Measurements from ENCODE around the gene RDX. TPM values are rescaled to one million over a fixed set of nuclear protein-coding genes. Genes with fewer than 3 reads are reported as not detected.

RDX gene
- polyA plus RNA-seq, 1 donor from 2014 or later = 19.6 TPM

DNA sequence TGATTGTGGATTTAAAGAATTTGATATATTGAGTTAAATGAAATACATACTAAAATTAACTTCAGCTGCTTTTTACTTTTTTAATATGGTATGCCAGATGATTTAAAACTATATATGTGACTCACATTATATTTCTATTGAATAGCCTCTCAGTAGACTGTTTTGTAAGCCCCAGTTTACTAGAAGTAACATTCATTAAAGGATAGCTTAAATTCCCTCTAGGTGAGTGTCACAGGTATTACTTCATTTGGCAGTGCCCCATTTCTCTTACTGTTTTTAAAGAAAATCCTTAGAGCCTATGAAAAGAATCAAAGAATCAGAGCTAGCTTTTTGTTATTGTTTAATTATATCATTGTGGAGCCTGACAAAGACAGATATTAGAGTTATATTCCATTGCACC lies 154.6 kb downstream of the RDX start:
- H3K36me3 Mint-ChIP-seq = no peaks in the 10 kb centered on the region

DNA sequence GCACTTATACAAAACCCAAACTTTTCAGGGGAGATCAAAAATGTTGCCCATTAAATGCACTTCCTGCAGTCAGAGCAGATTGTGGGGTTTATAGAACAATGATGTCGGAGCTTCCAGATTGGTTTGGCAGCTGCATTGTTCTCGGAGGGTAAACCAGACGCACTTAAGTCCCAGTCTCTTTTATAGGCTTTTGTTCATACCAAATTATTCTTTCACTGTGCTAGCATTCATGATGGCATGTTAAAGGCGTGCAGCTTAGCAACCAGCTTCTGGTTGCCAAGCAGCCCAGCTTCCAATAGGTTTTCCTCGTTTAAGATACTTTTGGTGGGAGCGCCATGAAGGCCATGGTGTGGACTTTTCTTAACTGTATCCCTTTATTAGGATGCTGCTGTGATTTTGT lies 162.3 kb downstream of the RDX start:
- H3K4me3 Mint-ChIP-seq = no peak overlapping the region
- H3K4me1 Mint-ChIP-seq = no peaks in the 10 kb centered on the region
- H3K36me3 Mint-ChIP-seq = no peaks in the 10 kb centered on the region
- no peak overlapping the region for H3K27ac Mint-ChIP-seq
- no peaks in the 10 kb centered on the region for H3K9me3 Mint-ChIP-seq
- peaks cover 4% of the 10 kb centered on the region for H3K27me3 Mint-ChIP-seq

More for the DNA sequence above, 154.6 kb downstream of the RDX start:
- Mint-ChIP-seq H3K27ac (no peak overlapping the region), H3K4me1 (no peaks in the 10 kb centered on the region), H3K27me3 (peaks cover 9% of the 10 kb centered on the region), H3K9me3 (no peaks in the 10 kb centered on the region), H3K4me3 (no peak overlapping the region)

DNA sequence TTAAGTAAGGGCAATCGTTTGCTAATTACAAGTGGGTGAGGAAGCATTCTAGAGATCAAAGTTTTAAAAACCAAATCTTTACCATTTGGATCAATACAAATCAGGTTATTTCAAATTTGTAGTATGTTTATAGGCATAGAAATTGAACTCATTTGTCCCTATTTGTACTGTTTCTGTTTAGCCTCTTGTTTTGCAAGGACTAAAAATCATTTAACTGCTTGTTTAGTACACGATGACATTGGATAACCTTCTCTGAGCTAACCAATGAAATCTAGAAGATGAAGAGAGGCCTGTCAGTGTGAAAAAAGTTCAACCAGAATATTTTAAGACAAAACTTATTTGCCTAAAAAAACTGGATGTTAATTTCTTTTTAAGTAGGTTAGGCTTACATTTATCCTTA lies 163.3 kb downstream of the RDX start:
- Mint-ChIP-seq H3K36me3 (no peaks in the 10 kb centered on the region), H3K4me1 (no peaks in the 10 kb centered on the region), H3K4me3 (no peak overlapping the region), H3K27me3 (peaks cover 4% of the 10 kb centered on the region), H3K27ac (no peak overlapping the region), H3K9me3 (no peaks in the 10 kb centered on the region)

DNA sequence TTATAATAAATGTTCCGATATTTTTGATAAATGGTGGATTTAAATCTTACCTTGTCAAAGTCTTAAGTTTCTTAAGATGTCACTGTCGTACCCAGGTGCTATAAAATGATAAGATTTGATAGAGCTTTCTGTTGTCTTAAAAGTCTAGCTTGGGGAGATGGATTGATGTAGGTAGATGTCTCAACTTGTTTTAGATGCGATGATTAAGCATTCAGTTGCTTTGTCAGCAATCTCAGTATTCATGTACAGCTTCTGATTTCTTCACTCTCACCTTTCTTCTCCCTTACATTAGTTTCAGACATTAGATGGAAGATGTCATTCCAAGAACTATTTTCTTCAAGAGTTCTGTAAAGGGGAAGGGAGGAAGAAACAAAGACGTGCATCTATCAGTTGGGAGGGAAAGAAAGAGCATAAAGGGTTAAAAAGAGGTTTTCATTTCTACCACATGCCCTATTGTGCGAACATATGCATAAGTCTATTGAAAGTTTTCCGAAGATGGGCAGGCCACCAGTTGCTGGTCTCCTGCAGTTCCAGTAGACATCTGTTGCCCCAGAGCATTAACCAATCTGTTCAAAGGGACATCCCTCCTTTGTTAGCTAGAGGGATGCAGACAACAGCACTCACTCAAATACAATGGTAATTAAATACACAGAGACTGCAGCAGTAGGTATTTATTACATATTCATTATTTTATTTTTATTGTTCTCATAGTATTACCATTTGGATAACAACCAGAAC lies 164.9 kb downstream of the RDX start:
- no peaks in the 10 kb centered on the region for H3K9me3 Mint-ChIP-seq
- H3K4me3 Mint-ChIP-seq = no peak overlapping the region
- no peaks in the 10 kb centered on the region for H3K4me1 Mint-ChIP-seq
- no peaks in the 10 kb centered on the region for H3K36me3 Mint-ChIP-seq
- H3K27me3 Mint-ChIP-seq = peaks cover 4% of the 10 kb centered on the region
- H3K27ac Mint-ChIP-seq = no peak overlapping the region

DNA sequence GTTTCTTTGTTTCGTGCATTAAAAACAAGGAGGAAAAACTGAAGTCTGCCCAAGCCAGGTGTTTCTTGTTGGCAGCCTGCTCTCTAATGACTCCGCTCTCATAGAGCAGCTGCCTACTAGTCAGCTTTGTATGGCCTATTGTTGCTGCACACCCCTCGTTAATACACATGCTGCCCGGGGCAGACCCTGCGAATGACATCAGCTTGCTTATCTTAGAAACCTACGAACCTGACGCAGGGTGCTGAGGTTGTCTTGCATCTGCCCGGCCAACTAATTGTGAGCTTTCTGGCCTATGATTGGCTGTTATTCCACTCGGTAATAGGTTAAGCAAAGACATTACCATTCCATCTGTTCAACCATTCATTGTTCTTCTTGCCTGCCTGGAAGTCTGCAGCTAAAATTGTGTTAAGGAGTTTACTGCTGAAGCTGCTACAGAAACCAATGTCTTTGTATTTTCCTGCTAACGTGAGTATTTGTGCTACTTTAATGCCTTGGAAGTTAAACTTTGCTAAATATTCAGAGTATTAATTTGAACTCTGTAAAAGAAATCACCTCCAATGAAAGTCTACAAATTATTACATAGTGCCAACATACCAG lies 165.7 kb downstream of the RDX start:
- H3K4me3 Mint-ChIP-seq = no peak overlapping the region
- no peak overlapping the region for H3K27ac Mint-ChIP-seq
- H3K4me1 Mint-ChIP-seq = no peaks in the 10 kb centered on the region
- peaks cover 4% of the 10 kb centered on the region for H3K27me3 Mint-ChIP-seq
- no peaks in the 10 kb centered on the region for H3K9me3 Mint-ChIP-seq
- H3K36me3 Mint-ChIP-seq = no peaks in the 10 kb centered on the region

DNA sequence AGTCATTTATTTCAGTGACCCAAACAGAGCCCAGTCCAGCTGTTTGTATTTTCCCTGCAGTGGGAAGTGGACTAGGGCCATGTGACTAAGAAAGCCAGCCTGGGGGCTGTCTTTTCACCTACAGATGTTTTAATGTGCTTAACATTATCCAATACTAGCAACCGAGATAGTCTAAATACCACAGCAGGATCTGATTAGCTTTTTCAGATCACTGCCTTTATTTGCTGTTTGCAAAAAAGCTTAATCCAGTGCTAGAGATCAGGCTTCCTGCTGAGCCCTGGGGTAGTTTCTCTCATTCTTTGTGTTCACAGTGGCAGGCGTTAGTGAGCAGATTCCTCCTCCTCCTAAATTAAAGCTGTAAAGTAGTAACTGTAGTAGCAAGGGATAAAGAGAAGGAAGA lies 168.3 kb downstream of the RDX start:
- Mint-ChIP-seq H3K27ac (no peak overlapping the region), H3K4me1 (no peaks in the 10 kb centered on the region), H3K9me3 (no peaks in the 10 kb centered on the region), H3K36me3 (no peaks in the 10 kb centered on the region), H3K4me3 (no peak overlapping the region), H3K27me3 (peaks cover 5% of the 10 kb centered on the region)

DNA sequence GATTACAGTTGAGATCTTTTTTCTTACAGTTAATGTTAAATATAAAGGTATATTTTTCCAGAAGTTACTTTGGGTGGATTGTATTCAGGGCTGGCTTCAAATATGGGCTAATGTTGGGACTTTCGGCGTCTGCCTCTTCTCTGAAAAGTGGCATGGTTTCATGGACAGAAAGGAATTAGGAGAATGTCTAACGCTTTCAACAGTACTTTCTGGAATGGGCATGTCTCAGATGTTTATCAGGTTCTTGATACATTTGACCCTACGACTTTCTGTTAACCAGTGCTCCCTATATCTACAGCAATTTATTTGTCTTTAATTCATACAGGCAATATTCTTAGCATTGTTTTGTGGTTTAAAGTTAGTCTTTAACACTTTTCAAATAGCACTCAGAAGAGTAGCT lies 169.5 kb downstream of the RDX start:
- H3K36me3 Mint-ChIP-seq = no peaks in the 10 kb centered on the region
- no peaks in the 10 kb centered on the region for H3K9me3 Mint-ChIP-seq
- no peak overlapping the region for H3K27ac Mint-ChIP-seq
- peaks cover 5% of the 10 kb centered on the region for H3K27me3 Mint-ChIP-seq
- H3K4me1 Mint-ChIP-seq = no peaks in the 10 kb centered on the region
- H3K4me3 Mint-ChIP-seq = no peak overlapping the region

DNA sequence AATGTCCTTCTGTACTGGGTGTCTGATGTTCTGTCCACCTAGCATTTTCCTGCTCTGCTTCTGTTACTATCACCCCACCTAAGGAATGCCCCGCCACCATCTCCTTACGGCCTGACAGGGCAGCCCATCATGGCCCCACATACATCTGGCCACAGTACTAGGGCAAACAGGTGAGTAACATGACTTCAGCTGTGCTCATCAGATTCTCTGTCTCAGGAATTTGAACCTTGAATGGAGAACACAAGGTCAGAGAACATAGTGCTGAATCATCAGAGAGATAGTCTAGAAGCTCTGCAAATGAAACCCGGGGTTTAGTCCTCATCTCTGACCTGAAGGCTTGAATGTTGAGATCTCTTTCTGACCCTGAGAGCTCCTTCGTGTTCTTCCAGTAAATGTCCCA lies 170.8 kb downstream of the RDX start:
- Mint-ChIP-seq H3K27me3 (peaks cover 5% of the 10 kb centered on the region), H3K4me3 (no peak overlapping the region), H3K27ac (no peak overlapping the region), H3K9me3 (no peaks in the 10 kb centered on the region), H3K4me1 (no peaks in the 10 kb centered on the region), H3K36me3 (no peaks in the 10 kb centered on the region)

Other genes starting within 250 kb of the RDX start
- not detected for gene ZC3H12C, start 203.2 kb downstream of the RDX start, polyA plus RNA-seq
- gene FDX1, start 133.3 kb upstream of the RDX start, polyA plus RNA-seq = 18.6 TPM